ENCODE results near the gene PARD3.

DNA sequence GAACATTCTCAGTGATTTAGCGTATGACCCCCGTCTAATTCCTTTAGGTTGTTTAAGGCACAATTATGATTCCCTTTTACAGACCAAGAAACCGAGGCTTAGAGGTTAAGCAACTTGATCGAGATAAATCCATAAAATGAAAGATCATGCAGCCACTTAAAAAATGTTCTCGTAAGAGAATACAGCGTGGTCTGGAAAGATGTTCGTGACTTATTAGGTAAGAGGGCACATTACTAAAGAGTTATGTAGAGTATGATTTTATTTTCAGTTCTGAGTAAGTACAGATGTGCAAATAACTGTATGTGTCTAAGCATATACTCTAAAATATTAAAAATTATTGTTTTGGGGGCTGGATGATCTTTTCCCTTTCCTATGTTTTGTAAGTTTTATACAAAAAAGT, 575.1 kb downstream of the PARD3 start:
- TF ChIP-seq, protein P1, sequence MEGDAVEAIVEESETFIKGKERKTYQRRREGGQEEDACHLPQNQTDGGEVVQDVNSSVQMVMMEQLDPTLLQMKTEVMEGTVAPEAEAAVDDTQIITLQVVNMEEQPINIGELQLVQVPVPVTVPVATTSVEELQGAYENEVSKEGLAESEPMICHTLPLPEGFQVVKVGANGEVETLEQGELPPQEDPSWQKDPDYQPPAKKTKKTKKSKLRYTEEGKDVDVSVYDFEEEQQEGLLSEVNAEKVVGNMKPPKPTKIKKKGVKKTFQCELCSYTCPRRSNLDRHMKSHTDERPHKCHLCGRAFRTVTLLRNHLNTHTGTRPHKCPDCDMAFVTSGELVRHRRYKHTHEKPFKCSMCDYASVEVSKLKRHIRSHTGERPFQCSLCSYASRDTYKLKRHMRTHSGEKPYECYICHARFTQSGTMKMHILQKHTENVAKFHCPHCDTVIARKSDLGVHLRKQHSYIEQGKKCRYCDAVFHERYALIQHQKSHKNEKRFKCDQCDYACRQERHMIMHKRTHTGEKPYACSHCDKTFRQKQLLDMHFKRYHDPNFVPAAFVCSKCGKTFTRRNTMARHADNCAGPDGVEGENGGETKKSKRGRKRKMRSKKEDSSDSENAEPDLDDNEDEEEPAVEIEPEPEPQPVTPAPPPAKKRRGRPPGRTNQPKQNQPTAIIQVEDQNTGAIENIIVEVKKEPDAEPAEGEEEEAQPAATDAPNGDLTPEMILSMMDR (IDR thresholded peaks at IDR 0.05), result no peak
- TF ChIP-seq EP300 (IDR thresholded peaks at IDR 0.05), result no peak
